Osteoblast (primary cell): ENCODE data around the gene LRCOL1. TPM values are rescaled to one million over a fixed set of nuclear protein-coding genes. Genes with fewer than 3 reads are reported as not detected.

Experiments
- DNase-seq: peaks from one replicate; pipeline ENCODE4 v3.0.0; 2011; ENCODE audit warnings: low spot score, mixed read lengths; ENCODE audit not compliant: insufficient read length; ENCODE audit errors: missing footprints
- H2AFZ ChIP-seq: 2 replicates; pipeline ENCODE4 v1.6.0; 2011; ENCODE audit warnings: mild to moderate bottlenecking, low read length
- H3K27ac ChIP-seq: 2 replicates; pipeline ENCODE4 v1.5.1; 2011; ENCODE audit warnings: mild to moderate bottlenecking, low read depth, low read length, moderate library complexity
- H3K27me3 ChIP-seq: 2 replicates; pipeline ENCODE4 v1.6.0; 2012; ENCODE audit warnings: mild to moderate bottlenecking, control low read depth, inconsistent platforms, low read length, moderate library complexity; ENCODE audit not compliant: insufficient read depth
- H3K36me3 ChIP-seq: 2 replicates; pipeline ENCODE4 v1.5.1; 2011; ENCODE audit warnings: mild to moderate bottlenecking, low read length, control low read depth, moderate library complexity; ENCODE audit not compliant: insufficient read depth
- H3K4me1 ChIP-seq: 2 replicates; pipeline ENCODE4 v1.5.1; 2011; ENCODE audit warnings: mild to moderate bottlenecking, low read length, control low read depth, moderate library complexity; ENCODE audit not compliant: insufficient read depth
- H3K4me2 ChIP-seq: 2 replicates; pipeline ENCODE4 v1.6.0; 2011; ENCODE audit warnings: mild to moderate bottlenecking, low read length; ENCODE audit not compliant: insufficient read depth
- H3K4me3 ChIP-seq: fragments of 200-600 bp; sonication (generic); 3 replicates; pipeline ENCODE4 v1.5.1; 2012; ENCODE audit warnings: mild to moderate bottlenecking, low read length, inconsistent platforms; ENCODE audit not compliant: insufficient read depth
- H3K79me2 ChIP-seq: 2 replicates; pipeline ENCODE4 v1.6.0; 2012; ENCODE audit warnings: mild to moderate bottlenecking, low read length, control low read depth, inconsistent platforms; ENCODE audit not compliant: insufficient read depth
- H3K9me3 ChIP-seq: 2 replicates; pipeline ENCODE4 v1.5.1; 2011; ENCODE audit warnings: low read depth, low read length, control low read depth
- H4K20me1 ChIP-seq: 2 replicates; pipeline ENCODE4 v1.6.0; 2012; ENCODE audit warnings: mild to moderate bottlenecking, low read length, control low read depth; ENCODE audit not compliant: insufficient read depth
- CTCF ChIP-seq: IDR thresholded peaks from 2 replicates; pipeline ENCODE4 v1.5.1; 2011; ENCODE audit warnings: mild to moderate bottlenecking, low read depth, low read length, moderate library complexity; ENCODE audit errors: extremely low read depth
- total RNA-seq: library from RNA; depleted of rRNA; stranded (reverse); fragments of >200 nt; gene quantifications from 2 replicates; pipeline ENCODE4 v1.2.3, GENCODE V29; 2012

LRCOL1 gene
- total RNA-seq, 1 donor, result not detected

- H3K27ac ChIP-seq, result no peak overlapping the region
- no peak for TF ChIP-seq CTCF
- no peaks in the 10 kb centered on the region for H3K27me3 ChIP-seq
- DNase-seq, result no peak
- no peaks in the 10 kb centered on the region for H3K36me3 ChIP-seq
- no peaks in the 10 kb centered on the region for H4K20me1 ChIP-seq
- no peaks in the 10 kb centered on the region for H3K4me1 ChIP-seq
- H3K9me3 ChIP-seq, result no peaks in the 10 kb centered on the region
- no peaks in the 10 kb centered on the region for H3K79me2 ChIP-seq
- no peak overlapping the region for H3K4me3 ChIP-seq
- H2AFZ ChIP-seq, result no peak overlapping the region
- no peak overlapping the region for H3K4me2 ChIP-seq
Observed at GRCh38 chr12:132569856-132570480, 40.4 kb downstream of the LRCOL1 start.

- no peaks in the 10 kb centered on the region for H3K27me3 ChIP-seq
- no peaks in the 10 kb centered on the region for H3K36me3 ChIP-seq
- no peak for DNase-seq
- H2AFZ ChIP-seq, result no peak overlapping the region
- H3K4me2 ChIP-seq, result no peak overlapping the region
- no peak overlapping the region for H3K27ac ChIP-seq
- H3K4me3 ChIP-seq, result no peak overlapping the region
- no peak for TF ChIP-seq CTCF
- no peaks in the 10 kb centered on the region for H3K9me3 ChIP-seq
- no peaks in the 10 kb centered on the region for H3K4me1 ChIP-seq
- no peaks in the 10 kb centered on the region for H4K20me1 ChIP-seq
- no peaks in the 10 kb centered on the region for H3K79me2 ChIP-seq
Observed at GRCh38 chr12:132568826-132569480, 41.4 kb downstream of the LRCOL1 start.

- no peak overlapping the region for H2AFZ ChIP-seq
- no peak overlapping the region for H3K4me2 ChIP-seq
- H3K4me1 ChIP-seq, result no peaks in the 10 kb centered on the region
- no peak for DNase-seq
- TF ChIP-seq CTCF, result no peak
- no peaks in the 10 kb centered on the region for H3K36me3 ChIP-seq
- no peak overlapping the region for H3K4me3 ChIP-seq
- H3K27me3 ChIP-seq, result no peaks in the 10 kb centered on the region
- no peaks in the 10 kb centered on the region for H3K9me3 ChIP-seq
- H3K27ac ChIP-seq, result no peak overlapping the region
- H3K79me2 ChIP-seq, result no peaks in the 10 kb centered on the region
- H4K20me1 ChIP-seq, result no peaks in the 10 kb centered on the region
Observed at GRCh38 chr12:132568301-132568700, 42.1 kb downstream of the LRCOL1 start.

GRCh38 chr12:132566516-132567131 is 43.8 kb downstream of the LRCOL1 start:
- Histone ChIP-seq H3K79me2 (no peaks in the 10 kb centered on the region), H3K27ac (no peak overlapping the region), H3K36me3 (no peaks in the 10 kb centered on the region), H3K4me1 (no peaks in the 10 kb centered on the region), H3K4me3 (no peak overlapping the region), H3K27me3 (no peaks in the 10 kb centered on the region), H2AFZ (no peak overlapping the region), H4K20me1 (peaks cover 3% of the 10 kb centered on the region), H3K4me2 (no peak overlapping the region), H3K9me3 (no peaks in the 10 kb centered on the region)
- TF ChIP-seq CTCF, result no peak
- DNase-seq, result no peak
